ENCODE data around the gene TRMT1. TPM values are rescaled to one million over a fixed set of nuclear protein-coding genes. Genes with fewer than 3 reads are reported as not detected.

Gene TRMT1
- total RNA-seq, 1 experiment from 2014 or later = 42.6 TPM

GRCh38 chr19:13060964-13061927, 55.3 kb downstream of the TRMT1 start:
- CTCF ChIA-PET = interaction anchor here (0.6 to 8.0 kb wide), 21 partner anchors 9 to 176 kb away, joined by 3 to 84 read pairs (median 4); no protein-coding TSS in a partner anchor
- Histone ChIP-seq H3K4me3 (ENCODE audit: low read depth, low read length) (peak overlapping the region; percentile 21), H3K9me3 (no peaks in the 10 kb centered on the region), H3K27me3 (replicated peaks; ENCODE audit: control insufficient read depth, insufficient read depth, low read length) (peaks cover 3% of the 10 kb centered on the region), H3K4me1 (no peaks in the 10 kb centered on the region), H3K36me3 (ENCODE audit: control insufficient read depth, insufficient read depth, low read length) (no peaks in the 10 kb centered on the region)
- Mint-ChIP-seq H3K27ac (ENCODE audit: unreplicated experiment) (no peak overlapping the region), H3K9me3 (ENCODE audit: unreplicated experiment) (no peaks in the 10 kb centered on the region), H3K4me1 (ENCODE audit: low read depth, unreplicated experiment) (no peaks in the 10 kb centered on the region), H3K4me3 (ENCODE audit: unreplicated experiment) (peak overlapping the region; percentile 37), H3K36me3 (ENCODE audit: insufficient read depth, unreplicated experiment) (no peaks in the 10 kb centered on the region), H3K27me3 (ENCODE audit: insufficient read depth, unreplicated experiment) (peaks cover 19% of the 10 kb centered on the region)
- POLR2A ChIA-PET = no interaction called here
- intact Hi-C loops (cut with micrococcal nuclease; ENCODE audit: unreplicated experiment) = loop anchor here (1.0 kb wide), 1 partner anchor 84 kb away; no protein-coding TSS in a partner anchor
- DNase-seq = peak; percentile 56 to 82
- BruUV-seq (replicated peaks) = no TSS peak
- TF ChIP-seq, protein P1, sequence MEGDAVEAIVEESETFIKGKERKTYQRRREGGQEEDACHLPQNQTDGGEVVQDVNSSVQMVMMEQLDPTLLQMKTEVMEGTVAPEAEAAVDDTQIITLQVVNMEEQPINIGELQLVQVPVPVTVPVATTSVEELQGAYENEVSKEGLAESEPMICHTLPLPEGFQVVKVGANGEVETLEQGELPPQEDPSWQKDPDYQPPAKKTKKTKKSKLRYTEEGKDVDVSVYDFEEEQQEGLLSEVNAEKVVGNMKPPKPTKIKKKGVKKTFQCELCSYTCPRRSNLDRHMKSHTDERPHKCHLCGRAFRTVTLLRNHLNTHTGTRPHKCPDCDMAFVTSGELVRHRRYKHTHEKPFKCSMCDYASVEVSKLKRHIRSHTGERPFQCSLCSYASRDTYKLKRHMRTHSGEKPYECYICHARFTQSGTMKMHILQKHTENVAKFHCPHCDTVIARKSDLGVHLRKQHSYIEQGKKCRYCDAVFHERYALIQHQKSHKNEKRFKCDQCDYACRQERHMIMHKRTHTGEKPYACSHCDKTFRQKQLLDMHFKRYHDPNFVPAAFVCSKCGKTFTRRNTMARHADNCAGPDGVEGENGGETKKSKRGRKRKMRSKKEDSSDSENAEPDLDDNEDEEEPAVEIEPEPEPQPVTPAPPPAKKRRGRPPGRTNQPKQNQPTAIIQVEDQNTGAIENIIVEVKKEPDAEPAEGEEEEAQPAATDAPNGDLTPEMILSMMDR (IDR thresholded peaks at IDR 0.05; ENCODE audit: insufficient read depth in 1 of 2, low read depth in 1 of 2, low read length in 1 of 2, severe bottlenecking in 1 of 2, unreplicated experiment in 1 of 2) = peak; percentile 83 to 91

DNA sequence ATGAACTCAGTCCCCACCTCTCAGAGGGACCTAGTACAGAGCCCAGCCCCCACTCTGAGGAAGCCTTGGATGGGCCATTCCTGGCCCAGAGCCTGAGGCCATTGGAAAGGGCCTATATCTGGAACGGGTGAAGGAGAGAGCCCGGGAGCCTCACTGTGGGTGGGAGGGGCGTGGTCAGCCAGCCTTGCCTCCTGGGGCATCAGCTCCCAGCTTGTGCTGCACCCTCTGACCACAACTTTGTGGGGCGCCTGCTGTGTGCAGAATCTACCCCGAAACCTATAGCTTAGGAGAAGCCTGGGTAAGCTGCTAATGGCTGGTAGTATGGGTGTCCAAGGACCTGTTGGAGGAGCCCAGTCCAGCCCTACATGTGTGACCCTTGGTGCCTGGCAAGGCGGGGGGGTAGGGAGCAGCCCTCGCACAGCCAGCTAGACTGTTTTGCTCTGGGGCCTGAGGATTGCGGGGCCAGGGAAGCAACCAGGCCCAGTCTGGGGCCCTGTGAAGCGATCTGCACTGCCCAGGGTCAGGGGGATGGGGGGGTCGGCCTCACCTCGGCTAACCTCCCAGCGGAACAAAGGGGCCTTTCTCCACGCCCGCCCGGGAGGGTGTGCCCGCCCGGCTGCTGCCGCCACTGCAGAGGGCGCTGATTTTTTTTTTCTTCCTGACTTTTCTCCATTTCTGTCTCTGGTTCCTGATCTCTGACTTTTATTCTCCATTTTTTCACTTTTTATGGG, 56.1 kb downstream of the TRMT1 start:
- Mint-ChIP-seq H3K4me1 (ENCODE audit: low read depth, unreplicated experiment) (no peaks in the 10 kb centered on the region), H3K9me3 (ENCODE audit: unreplicated experiment) (no peaks in the 10 kb centered on the region), H3K36me3 (ENCODE audit: insufficient read depth, unreplicated experiment) (no peaks in the 10 kb centered on the region), H3K27me3 (ENCODE audit: insufficient read depth, unreplicated experiment) (peaks cover 19% of the 10 kb centered on the region), H3K4me3 (ENCODE audit: unreplicated experiment) (no peak overlapping the region), H3K27ac (ENCODE audit: unreplicated experiment) (no peak overlapping the region)
- Histone ChIP-seq H3K36me3 (ENCODE audit: control insufficient read depth, insufficient read depth, low read length) (no peaks in the 10 kb centered on the region), H3K9me3 (no peaks in the 10 kb centered on the region), H3K4me1 (no peaks in the 10 kb centered on the region), H3K27me3 (replicated peaks; ENCODE audit: control insufficient read depth, insufficient read depth, low read length) (peaks cover 3% of the 10 kb centered on the region), H3K4me3 (ENCODE audit: low read depth, low read length) (no peak overlapping the region)
- ChIA-PET POLR2A (no interaction called here), CTCF (interaction anchor here (0.6 to 8.0 kb wide), 8 partner anchors 8 to 123 kb away, joined by 3 to 84 read pairs (median 6); no protein-coding TSS in a partner anchor)
- no peak for DNase-seq
- intact Hi-C loops (cut with micrococcal nuclease; ENCODE audit: unreplicated experiment) = no loop called here
- TF ChIP-seq, protein P1 (IDR thresholded peaks at IDR 0.05; ENCODE audit: insufficient read depth in 1 of 2, low read depth in 1 of 2, low read length in 1 of 2, severe bottlenecking in 1 of 2, unreplicated experiment in 1 of 2) = no peak
- BruUV-seq (replicated peaks) = no TSS peak
